GM19467 (cell line): Measurements from ENCODE around the gene FNDC11.
"Not testable (repeated sequence)": the region's sequence is repeated elsewhere in the genome, so short reads cannot be mapped to it uniquely, and the experiment has no call there.

Source experiments
- ATAC-seq: cut with Tn5 transposase; IDR thresholded peaks from one replicate; pipeline ENCODE4 v1.9.1; 2021; ENCODE audit warnings: mild to moderate bottlenecking, moderate library complexity; ENCODE audit not compliant: unreplicated experiment

The FNDC11 gene

GRCh38 chr20:63565699-63566335 is 11.9 kb downstream of the FNDC11 start:
- no peak for ATAC-seq

GRCh38 chr20:63566395-63567135 is 12.6 kb downstream of the FNDC11 start:
- ATAC-seq, result no peak

GRCh38 chr20:63567136-63567385 is 13.1 kb downstream of the FNDC11 start:
- no peak for ATAC-seq

GRCh38 chr20:63567386-63568169 is 13.6 kb downstream of the FNDC11 start:
- ATAC-seq, result peak; percentile 46

DNA sequence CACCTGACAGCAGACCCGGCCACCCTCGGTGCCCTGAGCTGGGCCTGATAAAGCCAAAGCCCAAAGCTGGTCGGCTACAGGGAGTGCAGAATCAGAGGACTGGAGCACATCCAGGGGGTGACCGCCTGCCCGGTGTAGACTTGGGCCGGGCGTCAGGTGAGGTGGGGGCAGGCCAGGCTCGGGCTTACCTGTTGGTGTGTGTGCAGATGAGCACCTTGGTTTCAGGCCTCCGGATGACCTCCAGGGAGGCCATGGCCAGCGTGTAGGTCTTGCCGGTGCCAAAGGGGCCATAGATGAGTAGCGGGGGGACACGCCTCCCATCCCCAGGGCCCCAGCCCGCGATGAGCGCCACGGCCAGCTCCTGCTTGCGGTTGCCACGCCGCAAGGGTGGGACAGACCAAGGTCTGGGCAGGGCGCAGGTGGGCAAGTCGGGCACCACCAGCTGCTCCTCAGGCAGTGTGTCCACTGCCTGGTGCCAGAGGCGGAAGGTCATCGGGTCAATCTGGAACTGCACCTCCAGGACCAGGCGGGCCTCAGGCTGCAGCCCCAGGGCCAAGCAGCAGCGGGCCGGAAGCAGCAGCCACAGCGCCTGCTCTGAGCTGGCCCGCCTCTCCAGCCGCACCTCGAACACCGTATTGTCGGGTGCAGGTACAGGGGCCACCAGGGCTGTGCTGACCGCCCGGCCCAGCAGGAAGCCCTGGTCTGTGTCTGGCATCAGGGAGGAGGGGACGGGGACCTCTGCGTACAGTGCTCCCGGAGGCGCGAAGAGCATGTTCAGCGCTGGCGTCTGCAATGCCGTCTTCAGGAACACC is 14.4 kb downstream of the FNDC11 start:
- ATAC-seq, result peak; percentile 13

- no peak for ATAC-seq
These were observed 15.3 kb downstream of the FNDC11 start for GRCh38 chr20:63568986-63569949.

GRCh38 chr20:63570281-63571086 is 16.5 kb downstream of the FNDC11 start:
- no peak for ATAC-seq

- not testable (repeated sequence) for ATAC-seq
These were observed 17.1 kb downstream of the FNDC11 start for GRCh38 chr20:63571087-63571478.

DNA sequence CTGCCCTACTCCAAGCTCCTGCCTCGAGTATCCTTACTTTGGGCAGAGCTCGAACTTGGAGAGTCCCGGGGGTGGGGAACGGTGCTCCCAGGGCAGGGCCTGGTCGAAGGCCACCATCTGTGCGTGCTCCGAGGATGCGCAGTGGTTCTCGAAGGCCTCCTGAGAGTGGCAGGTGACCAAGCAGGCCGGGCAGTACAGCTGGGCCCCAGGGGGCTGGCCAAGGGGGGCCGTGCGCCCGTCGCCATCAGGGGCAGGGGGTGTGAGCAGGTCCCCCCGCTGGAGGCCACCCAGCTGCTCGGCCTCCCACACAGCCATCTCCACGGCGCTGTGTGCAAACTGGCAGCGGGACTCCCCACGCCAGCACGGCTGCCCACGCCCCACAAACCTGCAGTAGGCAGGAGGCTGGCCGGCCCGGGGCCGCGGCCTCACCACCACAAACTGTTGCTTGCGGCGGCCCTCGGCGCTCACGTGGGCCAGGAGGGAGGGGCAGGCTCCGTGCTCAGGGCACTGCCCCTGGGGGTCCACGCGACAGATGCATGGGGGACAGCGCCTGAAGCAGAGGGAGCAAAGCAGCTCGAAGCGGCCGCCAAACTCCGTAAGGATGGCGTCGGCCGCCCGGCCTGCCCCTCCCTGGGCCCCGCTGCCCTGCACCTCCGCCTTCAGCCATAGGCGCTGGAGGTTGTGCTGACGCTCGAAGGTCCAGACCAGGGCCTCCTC is 18.3 kb downstream of the FNDC11 start:
- ATAC-seq, result no peak

GRCh38 chr20:63572788-63573646 is 19.1 kb downstream of the FNDC11 start:
- no peak for ATAC-seq

DNA sequence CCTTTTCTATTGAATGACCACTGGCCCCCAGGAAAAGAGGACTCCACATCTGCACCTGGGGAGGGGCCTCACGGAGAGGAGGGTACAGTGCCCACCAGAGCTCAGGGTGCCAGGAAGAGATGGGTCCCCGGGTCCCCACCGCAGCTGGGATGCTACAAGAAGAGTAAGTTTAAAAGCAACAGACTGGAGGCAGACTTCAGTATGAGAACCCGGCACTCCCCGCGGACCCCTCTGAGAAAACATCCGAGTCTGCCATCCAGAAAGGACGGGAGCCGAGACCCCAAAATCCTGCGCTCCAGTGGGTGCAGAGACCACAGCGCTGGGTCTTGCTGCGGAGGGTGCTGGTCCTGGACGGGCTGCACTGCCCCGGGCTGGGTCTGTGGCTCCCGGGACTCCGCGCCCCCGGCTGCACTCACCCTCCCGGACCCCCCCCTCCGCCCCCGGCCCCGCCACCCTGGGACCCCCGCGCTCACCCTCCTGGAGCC is 19.7 kb downstream of the FNDC11 start:
- no peak for ATAC-seq

DNA sequence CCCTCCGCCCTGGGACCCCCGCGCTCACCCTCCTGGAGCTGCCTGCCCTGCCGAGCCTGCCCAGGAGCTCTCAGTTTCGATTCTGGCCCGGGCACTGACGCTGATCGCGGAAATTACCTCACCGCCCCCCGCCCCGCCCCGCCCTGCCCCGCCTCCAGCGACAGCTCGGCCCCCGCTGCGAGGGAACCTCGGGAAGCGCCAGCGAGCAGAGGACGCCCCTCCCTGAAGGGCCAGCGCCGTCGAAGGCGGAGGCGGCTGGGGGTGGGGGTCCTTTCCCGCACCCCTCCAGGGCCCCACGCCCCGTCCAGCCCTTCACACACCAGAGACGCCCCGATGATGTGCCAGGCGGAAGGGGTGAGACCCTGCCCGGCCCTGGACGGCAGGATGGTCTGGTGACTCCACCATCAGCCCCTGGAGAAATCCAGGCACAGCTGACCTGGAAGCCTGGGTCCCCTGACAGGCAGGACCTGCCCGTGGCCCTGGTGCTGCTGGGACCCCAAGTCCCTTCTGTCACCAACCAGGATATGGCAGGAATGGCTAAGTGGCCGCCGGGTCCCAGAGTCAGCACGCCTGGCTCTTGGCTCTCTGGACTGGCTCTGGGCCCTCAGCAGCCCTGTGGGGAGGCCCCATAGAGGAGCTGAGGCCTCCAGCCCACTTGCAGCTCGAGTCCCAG is 20.3 kb downstream of the FNDC11 start, which contains the start of gene HELZ2:
Gene HELZ2 (minus strand): TSS at position 84 of the 673 bp plus-strand sequence. CDS start 1,854 bp downstream, outside the sequence.
- ATAC-seq, result no peak

- ATAC-seq, result no peak
These were observed 21.1 kb downstream of the FNDC11 start for GRCh38 chr20:63574829-63575743.

DNA sequence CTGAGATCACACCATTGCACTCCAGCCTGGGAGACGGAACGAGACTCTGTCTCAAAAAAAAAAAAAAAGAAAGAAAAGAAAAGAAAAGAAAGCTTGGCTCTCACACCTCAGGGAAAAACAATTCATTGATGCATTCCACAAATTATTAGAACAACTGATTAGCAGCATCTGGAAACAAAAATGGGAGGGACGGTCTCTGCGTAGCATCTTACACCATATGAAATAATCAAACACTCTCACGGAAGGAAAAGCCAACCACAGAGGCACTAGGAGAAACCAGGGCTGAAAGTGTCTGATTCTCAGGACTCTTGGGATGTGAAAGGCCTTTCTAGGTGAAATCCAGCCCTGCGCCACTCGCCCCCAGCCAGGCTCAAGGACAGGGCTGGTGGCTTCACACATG is 22.4 kb downstream of the FNDC11 start:
- no peak for ATAC-seq

GRCh38 chr20:63577317-63577894 is 23.4 kb downstream of the FNDC11 start:
- no peak for ATAC-seq
